Measurements from ENCODE around the gene SUSD6. TPM values are rescaled to one million over a fixed set of nuclear protein-coding genes. Genes with fewer than 3 reads are reported as not detected.

The SUSD6 gene
- total RNA-seq, 1 donor from 2014 or later = 31.2 TPM

DNA sequence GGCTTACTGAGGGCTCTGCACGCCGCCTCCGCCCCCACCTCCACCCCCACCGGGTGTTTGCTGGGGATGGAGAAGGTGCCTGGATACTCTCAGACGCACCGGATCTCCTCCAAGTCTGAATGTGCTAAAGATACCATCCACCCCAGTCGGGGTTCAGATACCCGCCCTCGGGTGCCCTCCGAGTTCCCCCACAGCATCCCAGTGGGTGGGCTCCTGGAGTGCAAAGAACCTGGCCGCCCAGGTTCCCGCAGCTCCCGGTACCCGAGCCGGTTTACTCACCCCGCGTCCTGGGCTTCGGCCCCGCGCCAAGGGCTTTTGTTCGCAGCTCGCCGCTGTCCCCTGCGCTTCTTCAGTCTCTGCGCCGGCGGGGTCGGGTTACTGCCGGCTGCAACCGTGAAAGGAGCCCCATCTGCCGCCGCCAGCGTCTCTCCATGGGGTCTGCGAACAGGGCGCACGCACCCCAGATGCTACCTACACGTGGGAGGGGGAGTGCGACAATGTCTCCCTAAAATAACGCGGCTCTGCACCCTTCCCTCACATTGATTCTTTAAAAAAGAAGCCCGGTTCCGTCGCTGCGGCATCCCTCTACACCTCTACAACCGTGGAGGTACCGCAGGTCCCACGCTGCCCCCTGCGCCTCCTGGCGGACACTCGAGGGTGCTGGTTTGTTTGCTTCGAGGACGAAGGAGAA lies 37.0 kb upstream of the SUSD6 start, which contains the start of gene CCDC177:
Gene CCDC177, minus strand, starts transcription at position 609 of the 691 bp plus-strand sequence. CDS start 1,249 bp downstream, outside the sequence.
- Mint-ChIP-seq H3K9me3 (ENCODE audit: unreplicated experiment) (no peaks in the 10 kb centered on the region), H3K27ac (ENCODE audit: unreplicated experiment) (no peak within 1 kb of the TSS), H3K4me3 (ENCODE audit: unreplicated experiment) (peak within 1 kb of the TSS; percentile 80), H3K27me3 (ENCODE audit: unreplicated experiment) (peaks cover 45% of the 10 kb centered on the region), H3K4me1 (ENCODE audit: unreplicated experiment) (peaks cover 9% of the 10 kb centered on the region), H3K36me3 (ENCODE audit: unreplicated experiment) (no peaks in the 10 kb centered on the region)
- peak; percentile 91 for TF ChIP-seq CTCF (IDR thresholded peaks at IDR 0.05)
- DNase-seq (ENCODE audit: extremely low spot score, unreplicated experiment) = peak; percentile 86

GRCh38 chr14:69574954-69575295 lies 36.5 kb upstream of the SUSD6 start:
- DNase-seq (ENCODE audit: extremely low spot score, unreplicated experiment) = no peak
- H3K36me3 Mint-ChIP-seq (ENCODE audit: unreplicated experiment) = no peaks in the 10 kb centered on the region
- H3K4me3 Mint-ChIP-seq (ENCODE audit: unreplicated experiment) = peak overlapping the region; percentile 80
- peaks cover 40% of the 10 kb centered on the region for H3K27me3 Mint-ChIP-seq (ENCODE audit: unreplicated experiment)
- no peaks in the 10 kb centered on the region for H3K9me3 Mint-ChIP-seq (ENCODE audit: unreplicated experiment)
- H3K4me1 Mint-ChIP-seq (ENCODE audit: unreplicated experiment) = peaks cover 9% of the 10 kb centered on the region
- H3K27ac Mint-ChIP-seq (ENCODE audit: unreplicated experiment) = no peak overlapping the region
- peak; percentile 24 for TF ChIP-seq CTCF (IDR thresholded peaks at IDR 0.05)

DNA sequence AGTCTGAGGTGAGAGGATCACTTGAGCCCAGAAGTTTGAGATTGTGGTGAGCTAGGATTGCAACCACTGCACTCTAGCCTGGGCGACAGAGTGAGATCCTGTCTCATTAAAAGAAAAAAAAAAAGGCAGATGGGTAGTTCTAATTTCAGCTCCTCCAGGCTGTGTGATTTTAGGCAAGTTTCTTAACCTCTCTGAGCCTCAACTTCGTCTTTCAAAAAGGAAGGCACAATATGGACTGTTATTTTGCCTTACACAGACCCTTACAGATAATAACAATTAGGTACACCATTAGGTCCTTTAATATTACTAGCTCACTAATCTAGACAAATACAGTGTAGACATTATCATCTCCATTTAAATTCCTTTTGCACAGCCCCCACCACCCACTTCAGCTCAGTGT lies 31.9 kb upstream of the SUSD6 start:
- H3K36me3 Mint-ChIP-seq (ENCODE audit: unreplicated experiment) = no peaks in the 10 kb centered on the region
- peaks cover 3% of the 10 kb centered on the region for H3K4me1 Mint-ChIP-seq (ENCODE audit: unreplicated experiment)
- H3K27ac Mint-ChIP-seq (ENCODE audit: unreplicated experiment) = no peak overlapping the region
- no peaks in the 10 kb centered on the region for H3K9me3 Mint-ChIP-seq (ENCODE audit: unreplicated experiment)
- TF ChIP-seq CTCF (IDR thresholded peaks at IDR 0.05) = no peak
- H3K27me3 Mint-ChIP-seq (ENCODE audit: unreplicated experiment) = peaks cover 36% of the 10 kb centered on the region
- DNase-seq (ENCODE audit: extremely low spot score, unreplicated experiment) = no peak
- no peak overlapping the region for H3K4me3 Mint-ChIP-seq (ENCODE audit: unreplicated experiment)

- TF ChIP-seq CTCF (IDR thresholded peaks at IDR 0.05) = peak; percentile 46
- Mint-ChIP-seq H3K36me3 (ENCODE audit: unreplicated experiment) (no peaks in the 10 kb centered on the region), H3K4me3 (ENCODE audit: unreplicated experiment) (no peak overlapping the region), H3K27ac (ENCODE audit: unreplicated experiment) (no peak overlapping the region), H3K9me3 (ENCODE audit: unreplicated experiment) (no peaks in the 10 kb centered on the region), H3K4me1 (ENCODE audit: unreplicated experiment) (no peaks in the 10 kb centered on the region), H3K27me3 (ENCODE audit: unreplicated experiment) (peaks cover 32% of the 10 kb centered on the region)
- DNase-seq (ENCODE audit: extremely low spot score, unreplicated experiment) = no peak
Observed at GRCh38 chr14:69580009-69580577, 31.3 kb upstream of the SUSD6 start.

DNA sequence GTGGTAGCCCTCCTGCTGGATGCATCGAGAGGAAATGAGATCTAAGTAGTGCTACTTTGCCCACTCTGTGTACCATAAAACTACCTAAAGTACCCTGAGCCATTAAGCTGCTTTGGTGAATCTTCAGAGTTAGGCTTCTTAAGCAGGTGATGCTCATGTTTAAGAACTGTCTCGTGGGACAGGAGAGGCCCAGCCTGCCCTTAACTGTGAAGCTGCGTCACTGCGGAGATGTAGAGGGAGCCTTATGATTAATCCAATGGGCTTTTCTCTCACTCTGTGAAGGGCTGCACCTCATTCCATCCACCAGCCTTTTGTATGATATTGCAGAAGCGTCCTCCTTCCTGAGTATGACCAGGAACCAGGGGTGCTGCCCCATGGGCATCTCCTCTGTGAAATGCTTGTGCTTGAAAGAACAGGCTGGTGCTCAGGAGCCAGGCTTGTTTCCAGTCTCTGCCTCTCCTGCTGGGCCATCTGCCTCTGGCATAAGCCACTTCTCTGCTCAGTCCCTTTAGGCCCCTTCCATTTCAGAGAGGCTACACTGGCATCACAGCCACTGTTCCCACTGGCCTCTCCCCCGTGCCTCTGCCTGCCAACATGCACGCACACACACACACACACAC lies 30.0 kb upstream of the SUSD6 start:
- DNase-seq (ENCODE audit: extremely low spot score, unreplicated experiment) = no peak
- H3K27ac Mint-ChIP-seq (ENCODE audit: unreplicated experiment) = no peak overlapping the region
- no peak overlapping the region for H3K4me3 Mint-ChIP-seq (ENCODE audit: unreplicated experiment)
- H3K36me3 Mint-ChIP-seq (ENCODE audit: unreplicated experiment) = no peaks in the 10 kb centered on the region
- no peaks in the 10 kb centered on the region for H3K9me3 Mint-ChIP-seq (ENCODE audit: unreplicated experiment)
- H3K4me1 Mint-ChIP-seq (ENCODE audit: unreplicated experiment) = no peaks in the 10 kb centered on the region
- TF ChIP-seq CTCF (IDR thresholded peaks at IDR 0.05) = no peak
- H3K27me3 Mint-ChIP-seq (ENCODE audit: unreplicated experiment) = peaks cover 26% of the 10 kb centered on the region

Data from osteocyte (in vitro differentiated cells).